Cerebellar nuclear complex (tissue), 1 donor: Measurements from ENCODE around the gene SMC3.
"Not testable (repeated sequence)": the region's sequence is repeated elsewhere in the genome, so short reads cannot be mapped to it uniquely, and the experiment has no call there.

Source experiments
- DNase-seq, 2 experiments: peaks; one replicate each; lab custom pipeline; 2025; lab: John Stamatoyannopoulos, UW

The SMC3 gene

DNA sequence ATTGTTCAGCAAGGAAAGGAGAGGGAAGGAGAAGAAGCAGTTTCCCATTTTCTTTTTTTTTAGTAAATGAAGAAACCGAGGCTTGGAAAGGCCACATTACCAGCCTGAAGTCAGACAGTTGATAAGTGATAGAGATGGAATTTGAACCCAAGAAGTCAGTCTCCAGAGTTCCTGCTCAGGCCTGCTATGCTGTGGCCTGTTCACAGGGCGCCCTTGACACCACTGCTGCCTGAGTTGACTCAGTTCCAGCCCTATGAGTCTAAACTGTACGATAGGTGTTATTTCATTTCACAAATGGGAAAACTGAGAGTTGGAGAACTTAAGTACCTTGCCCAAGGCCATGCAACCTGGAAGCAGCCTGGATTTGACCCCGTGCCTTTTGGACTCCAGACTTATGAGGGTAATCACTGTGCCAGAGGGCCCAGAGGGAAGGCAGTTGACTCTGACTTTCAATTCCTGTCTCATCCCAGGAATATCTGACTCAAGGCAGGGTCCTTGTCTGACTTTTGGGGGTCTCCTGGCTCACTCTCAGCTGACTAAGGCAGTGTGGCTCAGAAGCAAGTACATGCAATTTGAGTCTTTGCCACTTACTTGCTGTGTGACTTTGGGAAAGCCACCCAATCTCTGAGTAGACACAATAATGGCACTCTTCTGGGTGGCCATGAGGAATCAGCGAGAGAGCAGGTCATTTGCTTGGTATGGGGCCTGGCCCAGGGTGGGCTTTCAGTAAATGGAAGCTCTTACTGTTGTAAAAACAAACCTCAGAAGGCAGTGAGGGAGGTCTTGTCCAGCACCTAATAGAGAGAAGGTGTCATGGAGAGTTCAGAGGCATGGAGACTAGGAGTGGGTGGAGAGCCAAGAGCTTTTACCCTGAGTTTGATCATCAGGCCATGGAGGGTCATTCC is 58.7 kb downstream of the SMC3 start:
- DNase-seq = no peak

DNA sequence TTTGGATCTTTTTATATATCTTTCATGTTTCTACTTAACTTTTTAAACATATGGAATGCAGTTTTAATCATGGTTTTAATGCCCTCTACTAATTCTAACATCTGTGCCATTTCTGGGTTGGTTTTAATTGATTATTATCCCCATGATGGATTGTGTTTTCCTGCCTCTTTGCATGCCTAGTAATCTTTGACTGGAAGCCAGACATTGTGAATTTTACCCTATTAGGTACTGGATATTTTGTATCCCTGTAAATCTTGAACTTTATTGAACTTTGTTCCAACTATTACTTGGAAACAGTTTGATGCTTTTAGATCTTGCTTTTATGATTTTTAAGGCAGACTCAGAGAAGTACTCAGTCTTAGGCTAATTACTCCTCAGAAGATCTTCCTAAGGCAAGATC is 60.7 kb downstream of the SMC3 start:
- no peak for DNase-seq

DNA sequence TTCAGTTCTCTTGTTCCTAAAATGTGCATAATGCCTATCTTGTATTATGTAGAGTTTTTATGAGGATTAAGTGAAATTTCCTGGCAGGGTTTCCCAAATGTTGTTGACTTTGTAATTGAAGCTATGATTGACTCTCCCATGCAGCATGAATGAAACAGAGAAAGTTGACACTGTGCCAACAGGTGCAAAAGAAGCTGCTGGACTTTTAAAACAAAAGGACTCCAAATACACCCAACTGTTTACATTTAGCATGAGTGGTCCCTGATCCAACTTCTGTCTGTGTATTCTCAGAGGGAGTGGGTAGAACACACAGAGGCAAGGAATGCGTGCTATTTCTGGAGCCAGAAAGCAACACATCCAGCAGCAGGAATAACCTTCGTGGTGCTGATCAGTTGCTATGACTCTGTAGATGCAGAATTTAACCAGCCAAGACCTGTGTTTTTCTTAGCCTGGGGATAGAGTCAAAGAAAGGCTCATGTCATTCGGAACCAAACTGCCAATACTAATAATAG is 62.2 kb downstream of the SMC3 start:
- DNase-seq = no peak

- no peak for DNase-seq
These were observed 64.4 kb downstream of the SMC3 start for GRCh38 chr10:110631934-110632333.

- DNase-seq = no peak
These were observed 65.2 kb downstream of the SMC3 start for GRCh38 chr10:110632591-110633215.

GRCh38 chr10:110634527-110635209 is 67.2 kb downstream of the SMC3 start:
- DNase-seq = no peak

- no peak for DNase-seq
These were observed 69.1 kb downstream of the SMC3 start for GRCh38 chr10:110636572-110636931.

DNA sequence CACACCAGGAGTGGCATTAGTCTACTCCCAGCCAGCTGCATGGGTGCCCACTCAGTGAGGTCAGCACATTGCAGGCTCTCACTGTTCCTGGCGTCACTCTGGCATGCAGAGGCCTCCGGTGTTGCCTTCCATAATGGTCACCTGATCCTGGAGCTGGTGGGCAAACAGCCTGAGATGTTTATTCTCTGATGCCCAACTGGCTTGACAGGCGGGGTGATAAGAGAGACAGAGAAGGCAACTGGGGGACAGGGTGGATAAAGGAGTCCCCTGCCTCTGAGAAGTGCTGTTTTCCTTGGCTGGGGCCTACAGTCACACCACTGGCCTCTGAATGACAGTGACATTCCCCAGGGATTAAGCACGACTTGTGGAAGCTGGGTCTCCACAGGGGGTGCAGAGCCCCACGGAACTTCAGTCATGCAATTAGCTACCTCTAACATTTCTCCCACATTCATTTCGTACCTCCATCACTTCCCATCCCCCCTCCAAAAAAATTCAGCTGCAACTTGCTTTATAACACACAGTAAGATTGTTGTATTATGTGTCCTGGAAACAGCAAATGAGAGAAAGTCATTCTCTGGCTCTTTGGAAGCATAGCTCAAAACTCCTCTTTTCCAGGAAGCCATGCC is 69.5 kb downstream of the SMC3 start:
- DNase-seq = no peak

DNA sequence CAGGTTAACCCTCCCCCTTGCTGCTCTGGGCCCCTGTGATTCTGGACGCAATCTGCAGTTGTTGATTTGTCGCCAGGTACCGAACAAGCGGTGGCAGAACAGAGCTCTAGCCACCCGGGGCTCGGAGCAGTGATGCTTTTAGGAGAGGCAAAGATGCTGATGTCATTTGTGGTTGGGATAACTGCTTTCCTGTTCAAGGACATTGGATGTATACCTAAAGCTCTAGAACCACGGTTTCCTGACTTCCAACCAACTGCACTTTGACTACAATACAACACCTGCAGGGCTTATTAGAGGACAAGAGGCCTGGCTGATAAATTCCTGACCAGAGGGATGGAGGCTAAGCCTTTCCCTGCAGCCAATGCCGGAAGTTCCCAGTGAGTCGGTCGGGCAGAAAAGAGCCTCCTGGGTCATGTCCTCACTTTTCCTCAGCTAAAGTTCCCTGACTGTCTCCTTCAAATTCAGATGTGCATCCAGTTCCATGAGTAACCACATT is 70.1 kb downstream of the SMC3 start:
- DNase-seq = no peak

DNA sequence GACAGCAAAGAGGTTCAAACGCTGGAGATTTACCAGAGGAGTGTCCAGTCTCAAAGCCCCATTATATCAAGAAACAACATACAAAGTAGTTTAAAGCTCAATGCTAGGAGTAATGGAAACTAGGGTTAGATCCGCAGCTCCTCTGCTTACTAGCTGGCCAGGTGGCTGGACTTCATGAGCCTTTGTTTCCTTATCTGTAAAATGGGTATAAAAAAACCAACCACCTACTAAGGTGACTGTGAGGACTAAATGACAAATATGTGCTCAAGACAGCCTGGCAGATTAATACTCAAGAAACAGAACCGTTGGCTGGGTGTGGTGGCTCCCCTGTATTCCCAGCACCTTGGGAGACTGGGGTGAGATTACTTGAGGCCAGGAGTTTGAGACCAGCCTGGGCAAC is 70.8 kb downstream of the SMC3 start:
- no peak for DNase-seq

GRCh38 chr10:110639046-110639445 is 71.6 kb downstream of the SMC3 start:
- not testable (repeated sequence) for DNase-seq

DNA sequence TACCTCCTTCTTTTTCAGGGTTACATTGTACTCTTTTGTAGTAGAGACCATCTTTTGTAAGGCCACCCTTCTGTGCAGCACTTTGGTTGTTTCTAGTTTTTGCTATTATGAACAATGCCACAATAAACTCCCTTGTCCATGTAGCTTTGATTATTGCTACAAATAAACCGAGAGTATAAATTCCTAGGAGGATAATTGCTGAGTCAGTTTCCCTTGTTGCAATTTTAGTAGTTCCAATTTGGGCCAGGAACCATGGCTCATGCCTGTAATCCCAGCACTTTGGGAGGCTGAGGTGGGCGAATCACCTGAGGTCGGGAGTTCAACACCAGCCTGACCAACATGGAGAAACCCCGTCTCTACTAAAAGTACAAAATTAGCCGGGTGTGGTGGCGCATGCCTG is 72.4 kb downstream of the SMC3 start:
- DNase-seq = not testable (repeated sequence)

- no peak for DNase-seq
These were observed 73.8 kb downstream of the SMC3 start for GRCh38 chr10:110641256-110641655.

DNA sequence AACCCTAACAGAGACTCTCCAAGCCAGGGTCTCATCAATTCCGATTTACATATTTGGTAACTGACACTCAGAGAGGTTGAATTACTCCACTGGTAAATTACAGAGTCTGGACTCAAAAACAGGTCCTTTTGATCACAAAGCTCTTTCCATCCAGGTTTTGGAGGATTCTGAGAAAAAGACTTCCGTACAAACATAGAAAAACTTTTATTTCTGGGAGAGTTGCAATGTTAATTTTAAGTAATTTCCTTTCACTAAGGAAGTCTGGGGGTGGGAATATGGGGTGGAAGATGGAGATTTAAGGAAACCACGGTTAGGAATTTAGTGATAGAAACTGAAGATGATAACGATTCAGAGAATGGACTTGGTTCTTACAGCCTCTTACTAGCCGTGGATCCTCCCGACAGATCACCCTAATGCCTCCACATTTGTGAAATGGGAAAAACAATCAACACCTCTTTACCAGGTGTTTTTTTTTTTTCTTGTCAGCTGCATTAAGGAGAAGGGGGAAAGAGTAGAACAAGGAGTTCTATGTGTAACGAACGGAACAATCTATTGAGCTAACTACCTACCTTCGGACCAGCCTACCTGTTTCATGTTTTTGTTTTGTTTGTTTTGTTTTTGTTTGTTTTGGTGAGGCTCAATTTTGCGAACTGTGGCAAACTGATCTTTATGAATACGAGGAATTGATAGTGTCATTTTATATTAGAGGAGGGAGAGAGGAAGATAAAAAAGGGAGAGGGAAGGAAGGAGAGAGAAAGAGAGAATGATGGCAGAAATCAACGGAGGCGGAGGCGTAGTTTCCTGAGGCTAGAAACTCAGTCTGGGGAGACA is 74.9 kb downstream of the SMC3 start:
- DNase-seq = no peak

GRCh38 chr10:110643035-110643652 is 75.6 kb downstream of the SMC3 start:
- DNase-seq = no peak

GRCh38 chr10:110643653-110644597 is 76.4 kb downstream of the SMC3 start, which contains the start of gene RBM20:
TSS of gene RBM20 (plus strand) at chr10:110644336. CDS start at chr10:110644455, 119 bp downstream.
- DNase-seq = no peak

- no peak for DNase-seq
These were observed 77.3 kb downstream of the SMC3 start for GRCh38 chr10:110644598-110645462.

GRCh38 chr10:110646417-110647135 is 79.1 kb downstream of the SMC3 start:
- DNase-seq = no peak
